Measurements from ENCODE around the gene UNC13D. TPM values are rescaled to one million over a fixed set of nuclear protein-coding genes. Genes with fewer than 3 reads are reported as not detected.

UNC13D gene
- polyA plus RNA-seq, 1 donor from 2014 or later = 1.2 TPM

GRCh38 chr17:75813081-75814020, 30.9 kb downstream of the UNC13D start:
- Histone ChIP-seq H3K36me3 (ENCODE audit: insufficient read depth, low read length) (no peaks in the 10 kb centered on the region), H3K9ac (ENCODE audit: low read length) (no peak overlapping the region)

More at GRCh38 chr17:75813081-75814020, 30.9 kb downstream of the UNC13D start:
- TF ChIP-seq EZH2 (IDR thresholded peaks at IDR 0.05; ENCODE audit: borderline replicate concordance, insufficient read depth, low read length, poor library complexity, severe bottlenecking) = no peak
- TF ChIP-seq REST (IDR thresholded peaks at IDR 0.05; ENCODE audit: borderline replicate concordance) = no peak
- TF ChIP-seq POLR2AphosphoS5 (IDR thresholded peaks at IDR 0.05) = no peak
- TF ChIP-seq CTCF (IDR thresholded peaks at IDR 0.05; ENCODE audit: poor library complexity, severe bottlenecking) = no peak
- no peak for TF ChIP-seq MXI1 (conservative IDR thresholded peaks at IDR 0.05; ENCODE audit: poor library complexity, severe bottlenecking)
- no peak for TF ChIP-seq RAD21 (conservative IDR thresholded peaks at IDR 0.05)
- no peak for TF ChIP-seq EP300 (conservative IDR thresholded peaks at IDR 0.05; ENCODE audit: poor library complexity, severe bottlenecking)
- no peak for TF ChIP-seq SMC3 (conservative IDR thresholded peaks at IDR 0.05; ENCODE audit: poor library complexity)
- TF ChIP-seq TAF1 (IDR thresholded peaks at IDR 0.05; ENCODE audit: low read depth) = no peak
- Histone ChIP-seq H2AFZ (ENCODE audit: low read depth, low read length) (no peak overlapping the region), H4K20me1 (ENCODE audit: insufficient read depth) (no peaks in the 10 kb centered on the region), H3K9me3 (ENCODE audit: low read length) (no peaks in the 10 kb centered on the region), H3K79me2 (replicated peaks; ENCODE audit: insufficient read depth, low read length) (no peaks in the 10 kb centered on the region), H3F3A (ENCODE audit: insufficient read depth, low read length, poor library complexity, severe bottlenecking) (no peaks in the 10 kb centered on the region), H3K9me2 (ENCODE audit: insufficient read depth, low read length) (no peaks in the 10 kb centered on the region), H3K27me3 (ENCODE audit: insufficient read depth, low read depth, low read length) (no peaks in the 10 kb centered on the region), H3K4me2 (ENCODE audit: low read length) (no peak overlapping the region), H3K4me3 (ENCODE audit: low read length) (no peak overlapping the region), H3K27ac (ENCODE audit: low read length) (no peak overlapping the region)
